Right lobe of liver (tissue), 4 donors: ENCODE results near the gene CHMP3.

ENCODE experiments used
- CTCF ChIP-seq, 4 donors: fragments of 200-600 bp in 3 of 4; fragments of 450-650 bp in 1 of 4; IDR thresholded peaks; one replicate each; pipeline versions ENCODE4 v1.5.1 to v1.8.0; 2016 to 2022; ENCODE audit warnings: antibody characterized with exemption in 4 of 4, mild to moderate bottlenecking in 2 of 4
- POLR2A ChIP-seq: fragments of 450-650 bp; IDR thresholded peaks from one replicate; pipeline ENCODE4 v1.6.1; 2017; ENCODE audit warnings: antibody characterized with exemption, mild to moderate bottlenecking
- donor health status: DM: no; HTN: no; CAD: no.
- donor health status: DM: no; HTN: no; CAD: no.
- donor health status: DM: no; HTN: yes; CAD: no.

- TF ChIP-seq CTCF (IDR thresholded peaks at IDR 0.05) (no peak), POLR2A (no peak)
Measured at GRCh38 chr2:86552889-86553288, 10.4 kb downstream of the CHMP3 start.
